DMS153 treated with DMSO at 0.1 percent for 48 hours (cell line): ENCODE results near the gene ACTMAP.

Source experiments
- DNase-seq: peaks from one replicate; lab custom pipeline; 2025; ENCODE audit not compliant: unreplicated experiment; lab: John Stamatoyannopoulos, UW

ACTMAP gene

DNA sequence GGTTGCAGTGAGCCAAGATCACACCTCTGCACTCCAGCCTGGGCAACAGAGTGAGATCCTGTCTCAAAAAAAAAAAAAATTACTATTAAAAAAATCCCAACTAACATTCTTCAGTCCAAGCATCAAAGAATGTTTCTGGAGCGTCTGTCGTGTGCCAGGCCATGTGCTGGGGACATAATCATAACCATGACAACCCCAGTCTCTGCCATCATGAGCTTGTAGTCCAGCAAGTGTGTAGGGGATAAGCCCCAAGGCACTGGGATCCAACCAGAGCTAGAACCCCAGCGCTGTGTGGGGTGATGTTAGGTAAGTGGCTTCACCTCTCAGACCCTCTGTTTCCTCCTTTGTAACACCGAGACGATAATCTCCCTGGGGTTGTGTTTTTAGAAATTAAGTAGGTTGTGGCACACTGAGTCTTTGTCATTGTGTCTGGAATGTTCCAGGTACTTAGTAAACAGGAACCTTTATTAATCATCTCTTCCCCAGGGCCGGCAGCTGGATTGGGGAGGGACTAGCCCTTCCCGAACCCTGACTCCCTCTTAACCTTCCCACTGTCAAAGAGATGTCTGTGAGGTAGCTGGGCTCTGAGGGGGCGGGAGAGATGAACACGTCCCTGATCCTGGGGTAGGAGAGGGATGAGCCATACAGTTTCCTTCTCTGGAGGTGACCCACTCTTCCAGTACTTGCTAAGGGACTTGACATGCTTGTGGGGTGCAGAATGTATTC lies 28.2 kb downstream of the ACTMAP start:
- no peak for DNase-seq

DNA sequence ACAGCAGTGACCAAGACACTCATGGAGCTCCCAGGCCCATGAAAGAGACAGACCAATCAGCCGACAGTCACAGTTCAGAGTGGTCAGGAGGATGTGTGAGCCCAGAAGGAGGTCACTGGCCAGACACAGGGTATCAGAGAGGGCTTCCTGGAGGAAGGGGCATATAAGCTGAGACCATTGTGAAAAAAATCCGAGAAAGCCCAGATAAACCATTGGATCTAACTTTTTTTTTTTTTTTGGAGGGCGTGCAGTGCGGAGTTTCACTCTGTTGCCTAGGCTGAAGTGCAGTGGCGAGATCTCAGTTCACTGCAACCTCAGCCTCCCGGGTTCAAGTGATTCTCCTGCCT lies 29.2 kb downstream of the ACTMAP start:
- no peak for DNase-seq

DNA sequence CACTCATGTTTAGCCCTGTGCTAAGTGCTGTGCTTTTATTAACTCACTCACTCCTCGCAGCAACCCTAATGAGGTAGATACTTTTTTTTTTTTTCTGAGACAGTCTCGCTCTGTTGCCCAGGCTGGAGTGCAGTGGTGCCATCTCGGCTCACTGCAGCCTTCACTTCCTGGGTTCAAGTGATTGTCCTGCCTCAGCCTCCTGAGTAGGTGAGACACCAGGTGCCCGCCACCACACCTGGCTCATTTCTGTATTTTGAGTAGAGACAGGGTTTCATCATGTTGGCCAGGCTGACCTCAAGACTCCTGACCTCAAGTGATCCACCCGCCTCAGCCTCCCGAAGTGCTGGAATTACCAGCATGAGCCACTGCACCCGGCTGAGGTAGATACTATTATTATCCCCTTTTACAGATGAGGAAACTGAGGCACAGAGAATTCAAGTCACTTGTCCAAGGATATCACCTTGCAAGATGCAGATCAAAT lies 30.8 kb downstream of the ACTMAP start:
- DNase-seq = no peak

DNA sequence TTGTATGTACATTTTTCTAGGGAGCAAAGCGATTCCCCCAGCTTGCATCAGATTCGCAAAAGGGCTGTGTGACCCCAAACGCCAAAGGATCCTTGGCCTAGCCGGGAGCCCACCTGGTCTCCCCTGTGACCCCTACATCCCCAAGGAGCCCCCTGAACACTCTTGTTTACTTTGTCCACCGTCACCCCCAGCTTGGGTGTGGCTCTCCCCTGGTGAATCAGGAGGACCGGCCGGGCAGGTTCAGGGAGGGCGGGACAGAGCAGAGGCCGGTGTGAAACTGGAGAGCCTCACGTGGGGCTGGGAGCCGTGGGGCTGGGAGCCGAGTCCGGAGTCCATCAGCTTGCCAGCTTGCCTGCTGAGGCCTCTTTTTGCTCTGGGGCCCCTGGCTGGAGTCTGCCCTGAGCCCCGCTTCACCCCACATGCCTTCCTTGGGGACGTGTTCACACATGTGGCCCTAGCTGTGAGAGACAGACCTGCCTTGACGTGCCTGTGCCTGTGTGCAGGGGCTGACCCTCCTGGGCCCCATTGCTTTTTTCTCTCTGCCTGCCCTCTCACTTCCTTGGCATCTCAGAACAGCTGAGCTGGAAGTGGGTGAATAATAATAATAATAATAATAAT lies 31.4 kb downstream of the ACTMAP start:
- no peak for DNase-seq

DNA sequence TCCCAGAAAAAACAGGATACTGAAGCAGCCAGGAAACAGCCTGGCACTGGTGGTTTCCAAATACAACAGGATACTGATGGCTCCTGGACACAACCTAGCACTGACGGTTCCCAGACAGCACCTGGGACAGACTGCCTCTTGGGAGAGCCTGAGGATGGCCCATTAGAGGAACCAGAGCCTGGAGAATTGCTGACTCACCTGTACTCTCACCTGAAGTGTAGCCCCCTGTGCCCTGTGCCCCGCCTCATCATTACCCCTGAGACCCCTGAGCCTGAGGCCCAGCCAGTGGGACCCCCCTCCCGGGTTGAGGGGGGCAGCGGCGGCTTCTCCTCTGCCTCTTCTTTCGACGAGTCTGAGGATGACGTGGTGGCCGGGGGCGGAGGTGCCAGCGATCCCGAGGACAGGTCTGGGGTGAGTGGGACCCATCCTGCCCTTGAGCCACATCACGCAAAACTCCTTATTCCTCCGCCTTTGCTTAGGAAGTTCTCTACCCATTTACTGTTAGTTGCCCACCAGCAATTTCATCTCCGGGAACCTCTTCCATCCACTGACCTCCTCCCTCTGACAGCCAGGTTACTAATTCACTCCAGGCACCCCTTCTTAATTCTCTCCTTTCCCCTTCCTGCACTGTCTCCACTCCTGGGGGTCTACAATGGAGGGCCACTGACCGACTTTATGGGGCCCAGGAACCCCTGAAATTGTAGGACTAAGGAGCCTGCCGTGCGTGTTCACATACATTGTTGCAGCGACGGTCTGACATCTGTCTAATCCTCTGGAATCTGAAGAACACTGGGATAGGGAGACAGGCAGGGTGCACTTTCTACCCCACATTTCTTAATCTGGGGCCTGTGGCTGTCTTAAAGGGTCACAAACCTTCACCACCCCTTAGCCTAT lies 32.1 kb downstream of the ACTMAP start:
- no peak for DNase-seq

DNA sequence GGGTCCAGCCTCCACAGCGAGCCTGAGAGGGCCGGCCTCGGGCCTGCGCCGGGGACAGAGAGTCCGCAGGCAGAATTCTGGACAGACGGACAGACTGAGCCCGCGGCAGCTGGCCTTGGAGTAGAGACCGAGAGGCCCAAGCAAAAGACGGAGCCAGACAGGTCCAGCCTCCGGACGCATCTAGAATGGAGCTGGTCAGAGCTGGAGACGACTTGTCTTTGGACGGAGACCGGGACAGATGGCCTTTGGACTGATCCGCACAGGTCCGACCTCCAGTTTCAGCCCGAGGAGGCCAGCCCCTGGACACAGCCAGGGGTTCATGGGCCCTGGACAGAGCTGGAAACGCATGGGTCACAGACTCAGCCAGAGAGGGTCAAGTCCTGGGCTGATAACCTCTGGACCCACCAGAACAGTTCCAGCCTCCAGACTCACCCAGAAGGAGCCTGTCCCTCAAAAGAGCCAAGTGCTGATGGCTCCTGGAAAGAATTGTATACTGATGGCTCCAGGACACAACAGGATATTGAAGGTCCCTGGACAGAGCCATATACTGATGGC lies 32.9 kb downstream of the ACTMAP start:
- no peak for DNase-seq

DNA sequence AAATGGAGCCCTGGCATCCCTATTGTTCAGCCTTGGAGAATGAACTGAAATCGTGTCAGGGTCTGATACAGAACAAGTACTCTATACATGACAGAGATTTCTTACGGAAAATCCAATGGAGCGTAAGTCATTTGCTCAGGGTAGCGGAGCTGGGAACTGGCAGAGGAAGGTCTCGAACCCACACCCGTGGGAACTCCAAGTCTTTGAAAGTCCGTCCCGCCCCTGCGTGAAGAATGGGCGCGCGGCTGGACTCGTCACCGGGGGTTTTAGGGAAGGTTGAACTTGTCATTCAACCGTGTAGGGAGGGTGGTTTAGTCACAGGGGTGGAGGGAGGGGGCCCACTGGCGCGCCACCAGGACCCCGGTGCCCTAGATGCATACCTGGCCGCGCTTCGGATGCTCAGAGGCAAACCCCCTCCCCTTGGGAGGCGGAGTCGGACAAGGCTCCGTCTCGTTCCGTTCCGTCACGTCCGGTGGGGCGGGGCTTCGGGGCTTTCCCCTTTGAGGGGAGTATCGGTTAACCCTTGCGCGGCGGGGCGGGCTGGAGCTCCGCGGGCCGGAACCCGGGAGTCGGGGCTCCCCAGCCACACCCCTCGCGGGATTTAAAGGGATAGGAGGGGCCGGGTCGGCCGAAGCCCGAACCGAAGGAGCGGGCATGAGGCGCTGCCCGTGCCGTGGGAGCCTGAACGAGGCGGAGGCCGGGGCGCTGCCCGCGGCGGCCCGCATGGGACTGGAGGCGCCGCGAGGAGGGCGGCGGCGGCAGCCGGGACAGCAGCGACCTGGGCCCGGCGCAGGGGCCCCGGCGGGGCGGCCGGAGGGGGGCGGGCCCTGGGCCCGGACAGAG lies 33.6 kb downstream of the ACTMAP start, which contains the start of the genes COQ8B and ITPKC:
Gene COQ8B (minus strand): TSS at position 405 of the 843 bp plus-strand sequence. CDS start 2,254 bp downstream, outside the sequence.
Gene ITPKC (plus strand): TSS at position 631 of the 843 bp plus-strand sequence. CDS start 24 bp downstream, at position 655.
- peak; percentile 81 for DNase-seq

DNA sequence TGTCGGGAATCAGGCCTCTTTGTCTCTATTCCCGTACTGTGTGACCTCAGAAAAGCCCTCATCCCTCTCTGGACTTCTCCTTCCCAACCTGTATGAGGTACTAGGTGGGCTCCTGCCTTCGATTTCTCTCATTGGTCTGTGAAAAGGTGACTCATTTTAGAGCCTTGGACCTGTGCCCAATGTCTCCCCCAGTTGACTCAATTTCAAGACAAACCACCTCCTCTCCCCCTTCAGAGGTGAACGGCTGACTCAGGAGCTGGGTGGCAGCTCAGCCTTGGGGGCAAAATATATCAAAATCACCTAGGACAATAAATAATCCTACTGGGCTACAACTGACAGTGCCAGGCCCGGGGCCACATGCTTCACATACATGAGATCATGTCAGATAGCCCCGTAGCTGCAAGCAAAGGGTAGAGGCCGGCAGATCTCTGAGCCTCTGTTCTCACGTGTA lies 34.2 kb downstream of the ACTMAP start:
- no peak for DNase-seq

DNA sequence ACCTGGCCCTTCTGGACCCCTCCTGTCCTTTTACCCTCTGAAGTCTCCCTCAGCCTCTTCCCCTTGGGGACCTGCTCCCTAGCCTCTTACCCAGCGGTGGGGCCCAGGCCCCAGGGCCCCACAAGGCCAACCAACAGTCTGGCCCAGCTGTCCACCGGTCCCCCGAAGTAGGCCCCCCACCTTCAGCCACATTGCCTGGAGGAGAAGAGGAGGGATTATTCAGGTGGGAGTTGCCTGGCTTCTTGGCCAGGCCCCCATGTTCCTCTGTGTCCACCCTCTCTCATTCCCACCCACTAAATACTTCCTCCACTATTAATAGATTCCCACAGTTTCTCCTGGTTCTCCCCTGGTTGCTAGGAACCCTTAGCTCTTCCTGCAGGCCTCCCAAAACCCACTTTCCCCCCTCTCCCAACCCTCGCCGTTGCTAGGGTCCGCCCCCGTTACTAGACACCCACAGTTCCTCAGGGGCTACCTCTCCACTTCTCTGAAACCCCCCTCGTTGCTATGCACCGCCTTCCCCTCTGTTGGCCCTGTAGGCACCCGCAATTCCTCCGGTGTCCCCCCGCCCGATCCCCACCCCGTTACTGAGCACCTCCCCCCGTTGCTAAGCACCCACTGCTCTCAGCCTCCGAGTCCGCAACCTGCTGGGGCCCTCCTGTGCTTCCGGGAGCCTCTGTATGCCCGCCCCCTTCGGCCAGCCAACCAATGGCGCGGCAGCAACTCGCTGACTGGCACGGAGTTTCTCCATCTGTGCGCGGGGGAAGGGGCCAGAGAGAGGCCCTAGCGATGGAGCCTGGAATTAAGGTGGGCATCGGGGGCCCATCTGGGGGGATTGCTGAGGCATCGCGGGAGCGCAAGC lies 35.6 kb downstream of the ACTMAP start:
- DNase-seq = peak; percentile 89

DNA sequence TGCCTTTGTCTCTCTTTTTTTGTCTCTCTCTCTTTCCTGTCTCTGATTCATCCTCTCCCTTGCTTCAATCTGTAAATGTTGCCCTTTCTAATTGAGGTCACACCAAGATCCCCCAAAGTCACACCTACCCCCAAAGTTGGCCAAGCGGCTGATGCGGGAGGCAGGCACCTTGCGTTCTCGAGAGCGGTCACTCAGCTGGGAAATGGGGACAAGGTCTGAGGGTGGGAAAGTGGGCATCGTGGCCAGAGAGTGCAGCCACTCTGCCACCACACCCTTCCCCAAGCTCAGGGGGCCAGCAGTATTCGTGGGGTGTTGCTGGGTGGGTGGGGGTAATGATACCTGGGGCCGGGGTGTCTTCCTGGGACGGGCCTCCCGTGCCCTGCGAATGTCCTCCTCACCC lies 36.3 kb downstream of the ACTMAP start:
- DNase-seq = no peak

DNA sequence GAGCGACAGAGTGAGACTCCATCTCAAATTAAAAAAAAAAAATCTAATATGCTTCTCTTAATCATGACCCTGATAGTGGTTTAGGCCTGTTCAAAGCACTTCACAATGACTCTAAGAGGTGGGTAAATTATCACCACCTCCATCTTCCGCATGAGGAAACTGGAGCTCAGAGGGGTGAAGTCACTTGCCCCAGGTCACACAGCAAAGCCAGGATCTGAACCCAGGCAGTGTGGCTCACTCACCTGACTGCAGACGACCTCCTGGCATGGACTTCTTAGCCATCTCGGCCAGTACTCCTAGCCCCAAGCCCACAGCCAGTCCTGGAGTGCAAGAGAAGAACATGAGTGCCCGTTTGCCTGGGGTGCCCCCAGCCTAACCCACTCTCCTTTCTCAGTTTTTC lies 40.5 kb downstream of the ACTMAP start:
- DNase-seq = no peak

DNA sequence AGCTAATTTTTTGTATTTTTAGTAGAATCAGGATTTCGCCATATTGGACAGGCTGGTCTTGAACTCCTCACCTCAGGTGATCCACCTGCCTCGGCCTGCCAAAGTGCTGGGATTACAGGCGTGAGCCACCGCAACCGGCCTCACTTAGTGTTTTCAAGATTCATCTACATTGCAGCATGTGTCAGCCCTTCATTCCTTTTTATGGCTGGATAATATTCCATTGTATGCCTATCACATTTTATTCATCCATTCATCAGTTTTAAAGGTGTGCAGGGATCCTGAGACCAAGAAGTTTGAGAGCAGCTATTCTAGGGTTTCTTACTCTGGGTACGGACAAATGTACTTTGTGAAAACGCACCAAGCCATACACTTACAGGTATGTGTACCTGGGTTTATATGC lies 42.7 kb downstream of the ACTMAP start:
- DNase-seq = no peak

DNA sequence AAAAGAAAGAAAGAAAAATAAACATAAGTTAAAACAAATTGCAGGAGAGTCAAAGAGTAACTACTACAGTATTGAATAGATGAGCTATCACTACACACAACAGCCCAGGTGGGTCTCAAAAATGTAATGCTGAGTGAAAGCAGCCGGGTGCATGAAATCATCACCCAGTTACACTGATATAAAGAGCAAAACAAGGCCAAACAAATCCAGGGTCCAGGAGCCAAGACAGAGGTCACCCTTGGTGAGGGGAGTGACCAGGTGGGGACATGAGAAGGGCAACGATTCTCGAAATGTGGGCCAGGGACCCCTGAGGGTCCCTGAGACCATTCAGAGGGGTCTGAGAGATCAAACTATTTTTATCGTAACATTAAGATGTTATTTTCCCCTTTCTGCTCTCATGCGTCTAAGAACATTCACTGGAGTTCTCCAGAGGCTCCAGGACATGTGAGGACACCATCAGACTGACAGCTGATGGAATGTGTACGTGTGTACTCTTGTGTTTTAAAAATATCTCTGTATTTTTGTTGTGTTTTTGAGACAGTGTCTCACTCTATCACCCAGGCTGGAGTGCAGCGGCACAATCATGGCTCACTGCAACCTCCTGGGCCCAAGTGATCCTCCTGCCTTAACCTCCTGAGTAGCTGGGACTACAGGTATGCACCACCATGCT lies 44.2 kb downstream of the ACTMAP start:
- no peak for DNase-seq

DNA sequence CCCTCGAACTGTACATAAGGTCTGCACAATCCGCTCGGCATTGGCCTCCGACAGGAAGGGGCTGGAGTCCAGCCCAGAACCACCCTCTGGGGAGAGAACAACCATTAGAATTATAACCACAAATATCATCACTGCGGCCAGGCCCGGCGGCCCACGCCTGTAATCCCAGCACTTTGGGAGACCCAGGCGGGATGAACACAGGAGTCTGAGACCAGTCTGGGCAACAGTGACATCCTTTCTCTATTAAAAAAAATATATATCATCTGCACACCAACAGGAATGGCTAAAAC lies 45.0 kb downstream of the ACTMAP start:
- no peak for DNase-seq

DNA sequence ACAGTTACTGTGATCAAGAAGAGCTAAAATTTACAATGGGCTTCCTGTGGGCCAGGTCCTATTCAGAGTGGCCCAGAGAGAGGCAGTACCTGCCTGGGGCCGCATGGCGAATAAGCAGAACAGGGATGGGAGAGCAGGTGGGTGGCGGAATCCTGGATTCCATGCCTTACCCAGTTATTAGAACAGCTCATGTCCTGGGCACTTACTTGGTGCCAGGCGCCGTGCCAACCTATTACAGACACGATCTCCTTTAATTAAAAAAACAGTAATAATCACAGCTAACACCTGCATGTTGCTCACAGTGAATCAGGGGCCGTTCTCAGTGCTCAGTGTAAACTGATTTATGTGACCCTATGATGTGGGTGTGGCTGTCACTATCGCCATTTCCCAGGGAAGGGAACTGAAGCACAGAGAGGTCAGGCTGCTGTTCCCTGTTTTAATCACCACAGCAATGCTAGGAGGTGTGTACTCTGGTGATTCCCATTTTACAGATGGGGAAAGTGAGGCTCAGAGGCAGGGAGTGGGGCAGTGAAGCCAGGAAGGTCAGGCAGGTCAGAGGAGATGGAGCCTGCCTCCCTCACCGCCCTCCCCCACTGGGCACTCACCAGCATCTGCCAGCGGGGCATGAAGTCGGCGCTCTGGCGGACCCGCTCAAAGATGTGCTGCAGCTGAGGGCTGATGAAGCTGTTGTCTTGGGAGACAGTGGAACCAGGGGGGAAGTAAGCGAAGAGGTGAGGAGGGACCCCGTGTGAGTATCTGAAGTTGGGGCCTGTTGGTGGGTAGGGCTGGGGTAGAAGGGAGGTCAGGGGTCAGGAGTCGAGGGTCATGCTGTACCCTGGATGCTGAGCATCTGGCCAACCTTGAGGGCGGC lies 45.6 kb downstream of the ACTMAP start:
- DNase-seq = no peak

DNA sequence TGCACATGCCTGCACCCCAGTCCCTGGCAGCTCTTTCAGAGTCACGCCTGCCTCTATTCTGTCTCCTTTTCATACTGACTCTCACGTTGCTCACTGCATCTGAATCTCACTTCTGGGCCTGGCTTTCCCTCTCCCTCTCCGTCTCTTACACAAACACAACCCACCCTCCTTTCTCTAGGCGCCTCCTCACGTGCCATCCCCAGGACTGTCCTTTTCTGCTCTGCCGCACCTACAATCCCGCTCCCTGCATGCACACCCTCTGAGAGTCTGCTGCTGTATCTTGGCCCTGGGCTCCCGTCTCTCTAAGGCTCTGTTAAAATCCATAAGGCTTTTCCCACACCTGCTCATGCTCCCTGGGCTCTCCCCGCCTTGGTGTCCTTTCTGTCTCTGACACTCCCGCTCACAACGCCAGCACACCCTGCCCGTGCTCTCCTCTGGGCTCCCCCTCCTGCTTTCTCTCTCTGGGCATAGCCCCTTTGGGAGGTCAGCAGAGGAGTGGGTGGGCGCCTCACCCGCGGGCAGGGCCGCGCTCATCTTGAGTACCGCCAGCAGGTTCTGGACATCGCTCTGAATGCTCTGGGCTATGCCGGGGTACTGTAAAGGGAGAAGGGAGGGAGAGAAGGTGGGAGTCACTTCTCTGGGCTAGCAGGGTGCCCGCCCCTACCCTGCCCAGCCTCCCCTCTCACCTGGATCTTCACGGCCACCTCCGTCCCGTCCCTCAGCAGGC lies 47.1 kb downstream of the ACTMAP start:
- no peak for DNase-seq

DNA sequence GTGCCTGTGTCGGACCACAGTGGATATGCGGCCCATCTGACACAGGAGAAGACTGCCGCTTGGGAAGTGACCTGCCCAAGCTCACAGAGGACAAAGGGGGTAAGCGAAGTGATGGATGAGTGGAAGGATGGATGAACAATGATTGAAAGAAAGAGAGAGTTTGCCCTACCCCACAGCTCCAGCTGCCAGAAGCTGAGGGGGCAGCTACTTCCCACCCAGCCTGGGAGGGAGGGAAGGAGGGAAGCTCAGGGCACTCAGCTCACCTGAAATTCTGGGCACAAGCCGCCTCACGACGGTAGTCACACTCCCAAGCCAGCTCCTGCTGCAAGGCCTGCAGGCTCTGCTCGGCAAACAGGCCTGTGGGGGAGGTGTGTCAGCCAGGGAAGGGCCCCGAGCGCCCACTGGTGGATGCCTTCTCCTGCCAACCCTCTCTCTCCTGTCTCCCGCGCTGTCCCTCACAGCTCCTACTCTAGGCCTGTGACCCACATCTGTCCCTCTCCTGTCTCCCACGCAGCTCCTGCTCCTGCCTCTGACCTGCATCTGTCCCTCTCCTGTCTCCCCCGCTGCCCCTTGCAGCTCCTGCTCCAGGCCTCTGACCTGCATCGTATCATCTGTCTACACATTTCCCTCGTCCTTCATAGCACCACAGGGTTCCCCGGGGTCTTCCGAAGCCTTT lies 47.8 kb downstream of the ACTMAP start:
- DNase-seq = no peak
